HepG2 (cell line): ENCODE measurements around the gene PLEKHG4B. TPM values are rescaled to one million over a fixed set of nuclear protein-coding genes. Genes with fewer than 3 reads are reported as not detected.

ENCODE experiments used
- ATAC-seq: fragments of 200-7000 bp; cut with Tn5 transposase; 3 replicates; pipeline ENCODE4 v1.9.1; 2020; ENCODE audit warnings: mild to moderate bottlenecking, moderate library complexity
- BruUV-seq: library from RNA; stranded (reverse); fragments of 400-500 nt; replicated peaks from 2 replicates; lab custom pipeline; 2021; lab: Mats Ljungman, UMichigan
- CTCF ChIA-PET: fragments of 300-600 bp; formaldehyde crosslinking; extraction: SDS; loops from one replicate; lab custom pipeline; 2021; ENCODE audit warnings: low total read pairs, inconsistent platforms, low intra/inter-chr PET ratio; lab: Yijun Ruan, JAX
- POLR2A ChIA-PET: fragments of 350-600 bp; sonication (Branson Sonifier 250); formaldehyde crosslinking; loops from one replicate; lab custom pipeline; 2020; ENCODE audit warnings: antibody characterized with exemption, inconsistent platforms; lab: Yijun Ruan, JAX
- DNase-seq: peaks from one replicate; pipeline ENCODE4 v3.0.0-alpha.2; 2015; ENCODE audit warnings: low spot score
- FAIRE-seq: peaks from 3 replicates; lab custom pipeline; 2011; peaks lifted over from hg19 to GRCh38; lab: Jason Lieb, UNC
- H2AFZ ChIP-seq: one replicate; pipeline ENCODE4 v1.6.1; 2011; ENCODE audit warnings: low read length, inconsistent platforms
- H3K27ac ChIP-seq: fragments of 300-600 bp; 3 replicates; pipeline ENCODE4 v1.8.0; 2011; ENCODE audit warnings: mixed run types, mild to moderate bottlenecking, mixed read lengths, low read length, inconsistent platforms; ENCODE audit not compliant: insufficient read depth; ENCODE audit errors: extremely low read length
- H3K27me3 ChIP-seq, 2 experiments: fragments of 200-600 bp in 1 of 2; 2 replicates in 1 of 2; 3 replicates in 1 of 2; pipeline versions ENCODE4 v1.6.0 to v1.8.0; 2011; ENCODE audit warnings: low read length in 2 of 2, mild to moderate bottlenecking in 2 of 2, moderate library complexity in 2 of 2, inconsistent platforms in 1 of 2; ENCODE audit not compliant: insufficient read depth in 2 of 2, control insufficient read depth in 1 of 2
- H3K36me3 ChIP-seq, 2 experiments: fragments of 200-600 bp in 1 of 2; replicated peaks in 1 of 2; 2 replicates in 1 of 2; 3 replicates in 1 of 2; pipeline versions ENCODE4 v1.5.1 to v1.8.0; 2011; ENCODE audit warnings: low read length in 2 of 2, inconsistent platforms in 1 of 2; ENCODE audit not compliant: insufficient read depth in 2 of 2, control insufficient read depth in 1 of 2
- H3K4me1 ChIP-seq: 2 replicates; pipeline ENCODE4 v1.5.1; 2012; ENCODE audit warnings: low read length, inconsistent platforms; ENCODE audit not compliant: insufficient read depth
- H3K4me2 ChIP-seq: 2 replicates; pipeline ENCODE4 v1.6.0; 2011; ENCODE audit warnings: low read depth, low read length, inconsistent platforms
- H3K4me3 ChIP-seq, 3 experiments: fragments of 200-600 bp in 1 of 3; sonication (generic), shearing (Covaris generic) in 1 of 3; replicated peaks in 1 of 3; 2 replicates each; pipeline ENCODE4 v1.5.1; 2011 to 2016; ENCODE audit warnings: low read length in 3 of 3, inconsistent platforms in 2 of 3, low read depth in 2 of 3, mild to moderate bottlenecking in 2 of 3, control low read depth in 1 of 3, mixed read lengths in 1 of 3; ENCODE audit not compliant: insufficient read depth in 1 of 3
- H3K79me2 ChIP-seq: one replicate; pipeline ENCODE4 v1.6.1; 2011; ENCODE audit warnings: low read length, inconsistent platforms; ENCODE audit not compliant: insufficient read depth
- H3K9ac ChIP-seq: 2 replicates; pipeline ENCODE4 v1.6.0; 2011; ENCODE audit warnings: mild to moderate bottlenecking, low read depth, low read length, inconsistent platforms; ENCODE audit not compliant: insufficient read depth
- H3K9me3 ChIP-seq: 2 replicates; pipeline ENCODE4 v1.5.1; 2012; ENCODE audit warnings: mild to moderate bottlenecking, low read length
- H4K20me1 ChIP-seq: 2 replicates; pipeline ENCODE4 v1.6.0; 2011; ENCODE audit warnings: inconsistent platforms, mild to moderate bottlenecking, low read length, moderate library complexity; ENCODE audit not compliant: insufficient read depth
- ATAD3A ChIP-seq: sonication (generic); formaldehyde crosslinking; IDR thresholded peaks from 2 replicates; pipeline ENCODE4 v1.4.0; 2020; ENCODE audit warnings: missing genetic modification reagents
- BORCS8-MEF2B ChIP-seq: sonication (generic); formaldehyde crosslinking; IDR thresholded peaks from 2 replicates; pipeline ENCODE4 v1.8.0; 2022; ENCODE audit warnings: mild to moderate bottlenecking, missing genetic modification reagents
- CEBPB ChIP-seq: IDR thresholded peaks from 2 replicates; pipeline ENCODE4 v1.6.1; 2011; ENCODE audit warnings: low read depth, low read length, improper control_type of control experiment, borderline replicate concordance
- CENPBD1 ChIP-seq: sonication (generic); formaldehyde crosslinking; IDR thresholded peaks from 2 replicates; pipeline ENCODE4 v1.8.0; 2022; ENCODE audit warnings: missing genetic modification reagents, low read depth, mild to moderate bottlenecking, borderline replicate concordance
- CREB3 ChIP-seq: sonication (generic); formaldehyde crosslinking; IDR thresholded peaks from 2 replicates; pipeline ENCODE4 v1.5.0; 2020; ENCODE audit warnings: missing genetic modification reagents
- FOXO4 ChIP-seq: sonication (generic); formaldehyde crosslinking; conservative IDR thresholded peaks from 2 replicates; pipeline ENCODE4 v1.8.1; 2023; ENCODE audit warnings: missing genetic modification reagents
- HMGXB3 ChIP-seq: sonication (generic); formaldehyde crosslinking; IDR thresholded peaks from 2 replicates; pipeline ENCODE4 v1.4.0; 2020; ENCODE audit warnings: missing genetic modification reagents, borderline replicate concordance
- HNRNPL ChIP-seq: fragments of 200-400 bp; formaldehyde crosslinking; IDR thresholded peaks from 2 replicates; pipeline ENCODE4 v1.6.1; 2017; ENCODE audit warnings: mild to moderate bottlenecking, low read depth, low read length
- LRRFIP1 ChIP-seq: sonication (generic); formaldehyde crosslinking; conservative IDR thresholded peaks from 2 replicates; pipeline ENCODE4 v1.4.0; 2020; ENCODE audit warnings: missing genetic modification reagents
- NFIC ChIP-seq: IDR thresholded peaks from 2 replicates; pipeline ENCODE4 v1.6.1; 2012; ENCODE audit warnings: mild to moderate bottlenecking, low read length, inconsistent platforms
- SMAD3 ChIP-seq: sonication (generic); formaldehyde crosslinking; IDR thresholded peaks from 2 replicates; pipeline ENCODE4 v1.4.0; 2020; ENCODE audit warnings: missing genetic modification reagents
- ZNF577 ChIP-seq: sonication (generic); formaldehyde crosslinking; IDR thresholded peaks from 2 replicates; pipeline ENCODE4 v1.4.0; 2020; ENCODE audit warnings: mild to moderate bottlenecking, low read depth, missing genetic modification reagents, borderline replicate concordance
- ZNF740 ChIP-seq: sonication (generic); formaldehyde crosslinking; IDR thresholded peaks from 2 replicates; pipeline ENCODE4 v1.4.0; 2020; ENCODE audit warnings: missing genetic modification reagents
- ZNF839 ChIP-seq: sonication (generic); formaldehyde crosslinking; IDR thresholded peaks from 2 replicates; pipeline ENCODE4 v1.4.0; 2020; ENCODE audit warnings: missing genetic modification reagents, mild to moderate bottlenecking, borderline replicate concordance
- WGBS: methylation state at CpG from one replicate; pipeline ENCODE4 v1.1.6; 2017; ENCODE audit warnings: low lambda C conversion rate; 5-methylcytosine and 5-hydroxymethylcytosine counted together
- in situ Hi-C: cut with HindIII; loops from 2 replicates; pipeline ENCODE4 v1.10.0; 2017; ENCODE audit warnings: low pct_unique_long_range_greater_than_20kb; ENCODE audit not compliant: extremely low pct_ligation_motif_present
- intact Hi-C: fragments of 100-400 bp; cut with micrococcal nuclease; formaldehyde crosslinking; loops from one replicate; pipeline ENCODE4 v1.10.0; 2022; ENCODE audit not compliant: unreplicated experiment
- polyA plus RNA-seq, 8 experiments: library from polyadenylated mRNA; depleted of rRNA in 3 of 8; stranded (reverse) in 7 of 8; unstranded in 1 of 8; fragments of >200 nt; fragmentation: Illumina TruSeq in 4 of 8; extraction: Trizol in 4 of 8; gene quantifications; 2 replicates each; pipeline versions ENCODE4 v1.2.1 to v1.2.3, GENCODE V29; 2011 to 2016; ENCODE audit warnings: low read depth in 4 of 8, missing spikeins in 1 of 8, mixed read lengths in 1 of 8; ENCODE audit not compliant: insufficient read depth in 1 of 8
- total RNA-seq, 5 experiments: library from RNA; depleted of rRNA; stranded (reverse); fragments of >200 nt; fragmentation: Illumina TruSeq; extraction: Trizol; gene quantifications; 2 replicates each; pipeline ENCODE4 v1.2.3, GENCODE V29; 2016; ENCODE audit warnings: low read depth in 1 of 5

PLEKHG4B gene
- total and polyA plus RNA-seq, 2 of the 13 experiments (the other 11 are each of a cell fraction or from before 2014, with no cell fraction given) = 0.09 TPM; not detected in 1

GRCh38 chr5:174876-175465 lies 83.0 kb downstream of the PLEKHG4B start:
- in situ Hi-C loops = no loop called here
- Histone ChIP-seq H2AFZ (no peak overlapping the region), H3K36me3 (no peaks in the 10 kb centered on the region), H3K27me3 (peaks cover 3 to 60% of the 10 kb centered on the region in 2 experiments), H3K27ac (no peak overlapping the region), H3K4me1 (no peaks in the 10 kb centered on the region), H3K4me2 (no peak overlapping the region), H3K9ac (no peak overlapping the region), H4K20me1 (no peaks in the 10 kb centered on the region), H3K79me2 (no peaks in the 10 kb centered on the region), H3K9me3 (no peaks in the 10 kb centered on the region), H3K4me3 (no peak overlapping the region)
- ATAC-seq (no peak), FAIRE-seq (no peak), DNase-seq (no peak)
- BruUV-seq = no TSS peak
- POLR2A ChIA-PET = no interaction called here
- intact Hi-C loops = no loop called here
- CTCF ChIA-PET = no interaction called here
- WGBS = 47% methylated on average over 14 of the region's 16 CpGs
- no peak for TF ChIP-seq CEBPB
- no peak for TF ChIP-seq SMAD3 (CRISPR knock-in tag)
- no peak for TF ChIP-seq HMGXB3 (CRISPR knock-in tag)
- no peak for TF ChIP-seq FOXO4 (CRISPR knock-in tag)
- TF ChIP-seq ATAD3A = no peak
- TF ChIP-seq CREB3 (CRISPR knock-in tag) = no peak
- TF ChIP-seq ZNF839 (CRISPR knock-in tag) = no peak
- no peak for TF ChIP-seq ZNF740 (CRISPR knock-in tag)
- TF ChIP-seq NFIC = no peak
- TF ChIP-seq CENPBD1 (CRISPR knock-in tag) = no peak
- TF ChIP-seq LRRFIP1 (CRISPR knock-in tag) = no peak
- no peak for TF ChIP-seq ZNF577 (CRISPR knock-in tag)
- no peak for TF ChIP-seq HNRNPL
- TF ChIP-seq BORCS8-MEF2B (CRISPR knock-in tag) = no peak
